SK-N-SH treated with all-trans-retinoic acid at 6 μM for 48 hours (cell line): Measurements from ENCODE around the gene OSBPL2.
A peak's percentile ranks its signal among the peaks of the same experiment; 100 is the strongest.

ENCODE experiments used
- ATAC-seq: fragments of 200-7000 bp; cut with Tn5 transposase; 3 replicates; pipeline ENCODE4 v1.9.1; 2020; ENCODE audit warnings: mild to moderate bottlenecking, moderate library complexity
- ARNTL ChIP-seq: fragments of 450-650 bp; formaldehyde crosslinking; IDR thresholded peaks from 2 replicates; pipeline ENCODE4 v1.5.0; 2020; ENCODE audit warnings: low read depth, mild to moderate bottlenecking, moderate library complexity, borderline replicate concordance
- BACH2 ChIP-seq: fragments of 250-450 bp; sonication (Bioruptor Pico); IDR thresholded peaks from 2 replicates; pipeline ENCODE4 v1.9.0; 2021; ENCODE audit warnings: mild to moderate bottlenecking, borderline replicate concordance
- CSDC2 ChIP-seq: fragments of 250-450 bp; sonication (Bioruptor Pico); IDR thresholded peaks from 2 replicates; pipeline ENCODE4 v1.5.0; 2020; ENCODE audit warnings: mild to moderate bottlenecking, moderate library complexity
- GLIS3 ChIP-seq: fragments of 250-450 bp; sonication (Bioruptor Pico); IDR thresholded peaks from 2 replicates; pipeline ENCODE4 v1.5.0; 2020; ENCODE audit warnings: mild to moderate bottlenecking, moderate library complexity
- OSR1 ChIP-seq: fragments of 250-450 bp; sonication (Bioruptor Pico); IDR thresholded peaks from 2 replicates; pipeline ENCODE4 v1.8.0; 2022; ENCODE audit warnings: moderate library complexity, mild to moderate bottlenecking, inconsistent platforms
- POU6F1 ChIP-seq: fragments of 250-450 bp; sonication (Bioruptor Pico); IDR thresholded peaks from 2 replicates; pipeline ENCODE4 v1.8.0; 2021; ENCODE audit warnings: low read depth, mild to moderate bottlenecking, moderate library complexity, borderline replicate concordance
- PPARA ChIP-seq: fragments of 250-450 bp; sonication (Bioruptor Pico); IDR thresholded peaks from 2 replicates; pipeline ENCODE4 v1.5.0; 2020; ENCODE audit warnings: mild to moderate bottlenecking, borderline replicate concordance
- SNAI2 ChIP-seq: fragments of 250-450 bp; sonication (Bioruptor Pico); IDR thresholded peaks from 2 replicates; pipeline ENCODE4 v1.5.0; 2020; ENCODE audit warnings: mild to moderate bottlenecking, moderate library complexity
- TCF4 ChIP-seq: fragments of 250-450 bp; sonication (Bioruptor Pico); IDR thresholded peaks from 2 replicates; pipeline ENCODE4 v1.8.0; 2021; ENCODE audit warnings: mild to moderate bottlenecking, moderate library complexity, borderline replicate concordance
- TSHZ2 ChIP-seq: fragments of 250-450 bp; sonication (Bioruptor Pico); IDR thresholded peaks from 2 replicates; pipeline ENCODE4 v1.5.0; 2020; ENCODE audit warnings: mild to moderate bottlenecking, moderate library complexity
- ZFP3 ChIP-seq: fragments of 250-450 bp; sonication (Bioruptor Pico); IDR thresholded peaks from 2 replicates; pipeline ENCODE4 v1.5.0; 2020; ENCODE audit warnings: mild to moderate bottlenecking, moderate library complexity
- ZFP30 ChIP-seq: fragments of 450-650 bp; formaldehyde crosslinking; IDR thresholded peaks from 2 replicates; pipeline ENCODE4 v1.5.0; 2022; ENCODE audit warnings: mild to moderate bottlenecking, moderate library complexity
- ZNF565 ChIP-seq: fragments of 450-650 bp; formaldehyde crosslinking; conservative IDR thresholded peaks from 2 replicates; pipeline ENCODE4 v1.5.0; 2020; ENCODE audit warnings: low read depth, mild to moderate bottlenecking, moderate library complexity
- ZNF70 ChIP-seq: fragments of 450-650 bp; formaldehyde crosslinking; IDR thresholded peaks from 2 replicates; pipeline ENCODE4 v1.5.0; 2020; ENCODE audit warnings: mild to moderate bottlenecking, moderate library complexity
- TF ChIP-seq, protein P1 (sequence below): fragments of 250-450 bp; sonication (Bioruptor Pico); IDR thresholded peaks from 2 replicates; pipeline ENCODE4 v1.5.1; 2021; ENCODE audit warnings: mild to moderate bottlenecking, moderate library complexity

The OSBPL2 gene

GRCh38 chr20:62301773-62302340 lies 63.5 kb downstream of the OSBPL2 start (continued):
- TF ChIP-seq TSHZ2 (CRISPR knock-in tag) (peak; percentile 37; the same call in 1 of the 2 replicates), ZFP30 (CRISPR knock-in tag) (no peak)

GRCh38 chr20:62302341-62303061 lies 64.2 kb downstream of the OSBPL2 start, which contains the start of gene ADRM1:
Gene ADRM1, plus strand, starts transcription at chr20:62302997. Its CDS starts 572 bp downstream, at chr20:62303569.
- TF ChIP-seq ZFP3 (CRISPR knock-in tag) (peak; percentile 78), ZFP30 (CRISPR knock-in tag) (no peak), BACH2 (CRISPR knock-in tag) (peak; percentile 17; the same call in 1 of the 2 replicates), TSHZ2 (CRISPR knock-in tag) (0 out of 2 replicates have a peak, but pooled peaks have one; percentile 49)
- peak; percentile 87 for ATAC-seq

DNA sequence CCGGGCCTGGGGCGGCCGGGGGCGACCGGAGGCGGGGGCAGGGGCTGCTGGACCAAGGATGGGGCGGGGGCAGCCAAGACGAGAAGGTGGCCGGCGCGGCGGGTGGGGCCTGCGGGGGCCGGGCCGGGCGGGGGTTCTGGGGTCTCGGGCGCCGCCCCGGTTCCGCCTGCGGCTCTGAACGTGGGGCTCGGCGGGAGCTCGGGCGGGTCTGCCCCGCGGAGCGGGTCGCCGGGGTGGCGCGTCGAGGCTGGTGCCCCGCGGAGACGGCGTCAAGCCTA lies 64.7 kb downstream of the OSBPL2 start:
- TF ChIP-seq CSDC2 (CRISPR knock-in tag) (no peak), TCF4 (CRISPR knock-in tag) (no peak), SNAI2 (no peak), ARNTL (CRISPR knock-in tag) (no peak), ZFP30 (CRISPR knock-in tag) (no peak), ZNF565 (CRISPR knock-in tag) (no peak)
- TF ChIP-seq, protein P1, sequence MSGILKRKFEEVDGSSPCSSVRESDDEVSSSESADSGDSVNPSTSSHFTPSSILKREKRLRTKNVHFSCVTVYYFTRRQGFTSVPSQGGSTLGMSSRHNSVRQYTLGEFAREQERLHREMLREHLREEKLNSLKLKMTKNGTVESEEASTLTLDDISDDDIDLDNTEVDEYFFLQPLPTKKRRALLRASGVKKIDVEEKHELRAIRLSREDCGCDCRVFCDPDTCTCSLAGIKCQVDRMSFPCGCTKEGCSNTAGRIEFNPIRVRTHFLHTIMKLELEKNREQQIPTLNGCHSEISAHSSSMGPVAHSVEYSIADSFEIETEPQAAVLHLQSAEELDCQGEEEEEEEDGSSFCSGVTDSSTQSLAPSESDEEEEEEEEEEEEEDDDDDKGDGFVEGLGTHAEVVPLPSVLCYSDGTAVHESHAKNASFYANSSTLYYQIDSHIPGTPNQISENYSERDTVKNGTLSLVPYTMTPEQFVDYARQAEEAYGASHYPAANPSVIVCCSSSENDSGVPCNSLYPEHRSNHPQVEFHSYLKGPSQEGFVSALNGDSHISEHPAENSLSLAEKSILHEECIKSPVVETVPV = no peak

DNA sequence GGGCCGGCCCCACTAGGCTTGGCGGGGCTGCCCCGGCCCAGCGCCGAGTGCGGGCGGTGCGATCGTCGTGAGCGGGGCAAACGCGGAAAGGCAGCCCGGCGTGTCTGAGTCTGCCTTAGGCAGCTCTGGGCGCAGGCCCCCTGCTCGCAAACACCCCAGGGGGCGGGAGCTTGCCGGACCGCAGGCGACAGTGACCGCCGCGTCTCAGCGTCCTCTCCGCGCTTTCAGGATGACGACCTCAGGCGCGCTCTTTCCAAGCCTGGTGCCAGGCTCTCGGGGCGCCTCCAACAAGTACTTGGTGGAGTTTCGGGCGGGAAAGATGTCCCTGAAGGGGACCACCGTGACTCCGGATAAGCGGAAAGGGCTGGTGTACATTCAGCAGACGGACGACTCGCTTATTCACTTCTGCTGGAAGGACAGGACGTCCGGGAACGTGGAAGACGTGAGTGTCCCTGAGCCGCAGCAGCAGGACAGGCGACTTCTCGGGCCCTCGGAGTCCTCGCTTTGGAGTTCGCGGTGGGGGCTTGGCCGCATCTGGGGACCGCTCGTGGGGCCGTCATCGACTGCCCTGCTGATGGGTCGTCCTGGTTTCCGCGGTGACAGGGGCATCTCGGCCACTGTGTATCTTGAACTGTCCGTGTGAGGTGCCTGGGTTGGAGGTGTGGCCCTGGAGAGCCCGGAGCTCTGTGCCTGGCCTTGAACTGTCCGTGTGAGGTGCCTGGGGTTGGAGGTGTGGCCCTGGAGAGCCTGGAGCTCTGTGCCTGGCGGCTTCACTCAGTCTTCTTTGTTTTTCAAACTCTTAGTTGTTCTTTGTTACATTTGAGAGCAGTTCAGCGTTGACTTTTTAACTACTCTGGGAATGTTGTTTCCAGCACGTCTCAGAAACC lies 65.3 kb downstream of the OSBPL2 start:
- peak; percentile 3; the same call in 1 of the 3 replicates for ATAC-seq

More for the DNA sequence above, 64.7 kb downstream of the OSBPL2 start:
- ATAC-seq = no peak

GRCh38 chr20:62304331-62305148 lies 66.2 kb downstream of the OSBPL2 start:
- TF ChIP-seq OSR1 (no peak), ZNF70 (CRISPR knock-in tag) (no peak), GLIS3 (no peak), BACH2 (CRISPR knock-in tag) (no peak), POU6F1 (no peak), ARNTL (CRISPR knock-in tag) (no peak), SNAI2 (no peak)
- no peak for ATAC-seq

More for the DNA sequence above, 65.3 kb downstream of the OSBPL2 start:
- no peak for TF ChIP-seq PPARA (CRISPR knock-in tag)
